ENCODE results near the gene RAB1A.

The RAB1A gene

DNA sequence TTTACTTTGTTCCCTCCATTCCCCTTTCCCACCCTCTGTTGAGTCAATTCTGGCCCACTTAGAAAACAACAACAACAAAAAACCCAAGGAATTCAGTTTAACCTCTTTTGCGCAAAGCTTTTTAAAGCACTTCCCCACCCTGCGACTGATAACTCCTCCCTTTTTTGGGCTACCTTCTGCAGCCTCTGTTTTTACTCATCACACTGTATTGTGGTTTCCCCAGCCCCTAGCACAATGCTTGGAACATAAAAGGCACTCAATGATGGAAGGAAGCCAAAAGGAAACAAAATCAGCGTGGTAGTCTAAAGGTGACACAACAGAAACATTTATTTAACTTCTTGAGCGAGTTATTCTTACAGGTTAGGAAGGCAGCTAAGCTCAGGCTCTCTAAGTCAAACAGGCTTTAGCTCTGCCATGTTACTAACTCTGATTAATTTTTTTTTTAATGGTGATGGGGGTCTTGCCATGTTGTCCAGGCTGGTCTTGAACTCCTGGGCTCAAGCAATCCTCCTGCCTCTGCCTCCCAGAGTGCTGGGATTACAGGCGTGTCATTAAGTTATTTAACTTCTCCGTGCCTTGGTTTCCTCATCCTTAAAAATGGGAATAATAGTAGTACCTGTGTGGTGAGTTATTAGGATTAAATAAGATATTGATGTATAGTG is 72.4 kb downstream of the RAB1A start:
- FAIRE-seq: no peak

- FAIRE-seq: no peak
Observed at GRCh38 chr2:65057054-65057375, 72.9 kb downstream of the RAB1A start.

DNA sequence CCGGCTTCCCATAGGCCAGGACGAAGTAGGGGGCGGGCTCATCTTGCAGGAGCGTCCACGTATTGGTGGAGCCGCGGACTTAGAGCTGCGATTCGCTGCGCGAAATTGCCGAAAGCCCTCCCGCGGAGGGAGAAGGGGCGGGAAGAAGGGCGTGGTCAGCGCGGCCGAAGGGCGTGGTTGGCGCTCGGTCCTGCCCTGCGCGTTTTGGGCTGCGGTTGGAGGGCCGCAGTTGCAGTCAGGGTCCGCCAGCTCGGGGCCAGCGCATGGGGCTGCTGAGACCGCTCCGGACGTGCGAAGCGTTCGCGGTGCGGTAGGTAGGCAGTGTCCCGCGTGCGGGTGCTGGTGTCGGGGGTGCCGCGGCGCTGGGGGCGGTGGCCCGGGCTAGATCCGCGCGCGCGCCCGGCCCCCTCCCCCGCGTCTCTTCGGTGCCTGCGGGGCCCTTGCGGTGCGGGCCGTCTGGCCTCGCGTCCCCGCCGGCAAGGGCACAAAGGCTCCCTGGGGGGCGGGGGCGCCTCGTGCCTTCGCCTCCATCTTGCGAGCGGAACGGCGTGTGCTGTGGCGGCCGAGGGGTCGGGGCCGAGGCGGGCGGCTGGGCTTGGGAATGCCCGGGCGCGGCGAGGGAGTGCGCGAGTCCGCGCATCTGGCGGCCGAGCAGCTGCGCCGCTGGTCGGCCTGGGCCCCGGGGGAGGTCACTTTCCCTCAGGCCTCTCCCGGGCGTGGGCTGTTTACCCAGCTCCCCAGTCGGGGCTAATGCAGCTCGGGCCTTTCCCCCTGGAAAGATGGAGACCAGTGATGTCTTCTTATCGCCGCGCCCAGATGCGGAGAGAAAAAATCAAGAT is 73.5 kb downstream of the RAB1A start, which contains the start of gene CEP68:
CEP68 (plus strand) TSS at position 202 of the 839 bp plus-strand sequence. CDS start 13,029 bp downstream, outside the sequence.
- peak; percentile 38 for FAIRE-seq

GRCh38 chr2:65055422-65056214 is 74.3 kb downstream of the RAB1A start:
- FAIRE-seq: no peak

DNA sequence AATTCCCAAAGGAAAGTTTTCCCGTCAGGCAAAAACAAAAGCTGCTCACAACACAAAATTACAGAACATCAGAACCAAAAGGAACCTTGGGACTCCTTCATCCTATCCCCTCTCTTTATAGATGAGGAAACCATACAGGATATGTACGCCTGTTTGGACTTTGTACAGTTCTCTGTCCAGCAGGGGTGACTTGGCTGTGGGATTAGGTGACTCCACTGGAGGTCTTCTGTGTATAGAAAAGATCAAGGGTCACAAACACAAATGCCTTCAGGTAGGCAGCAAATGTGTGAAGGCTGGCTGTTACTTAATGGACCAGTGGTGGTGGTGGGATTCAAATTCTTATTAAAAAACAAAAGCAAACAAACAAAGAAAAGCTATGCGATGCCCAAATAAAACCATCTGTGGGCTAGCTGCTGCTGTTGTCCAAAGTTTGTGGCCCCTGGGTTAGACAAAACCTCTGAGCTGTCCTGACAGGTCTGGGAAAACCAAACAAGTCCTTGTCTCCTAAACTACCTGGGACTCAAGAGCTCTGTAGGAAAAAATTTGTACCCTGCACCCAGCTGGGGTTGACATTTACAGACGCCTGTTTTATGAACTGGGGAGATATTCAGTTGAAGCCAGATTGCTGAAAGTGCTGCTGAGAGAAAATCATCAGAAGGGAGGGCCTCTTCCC is 75.0 kb downstream of the RAB1A start:
- FAIRE-seq: no peak

- FAIRE-seq: no peak
Observed at GRCh38 chr2:65053199-65053598, 76.7 kb downstream of the RAB1A start.

DNA sequence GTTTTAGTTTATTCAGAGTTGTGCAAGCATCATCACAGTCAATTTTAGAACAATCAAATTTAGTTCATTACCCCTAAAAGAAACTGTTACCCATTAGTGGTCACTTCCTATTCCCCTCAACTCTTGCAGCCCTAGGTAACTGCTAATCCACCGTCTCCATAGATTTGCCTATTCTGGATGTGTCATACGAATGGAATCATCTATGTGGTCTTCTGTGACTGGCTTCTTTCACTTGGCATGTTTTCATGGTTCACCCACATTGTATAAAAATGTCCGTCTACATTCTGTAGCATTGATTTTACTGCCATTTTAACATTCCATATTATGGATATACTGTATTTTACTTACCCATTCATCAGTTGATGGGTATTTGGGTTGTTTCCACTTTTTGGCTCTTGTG is 79.0 kb downstream of the RAB1A start:
- no peak for FAIRE-seq

- no peak for FAIRE-seq
Observed at GRCh38 chr2:65049010-65049639, 80.8 kb downstream of the RAB1A start.

DNA sequence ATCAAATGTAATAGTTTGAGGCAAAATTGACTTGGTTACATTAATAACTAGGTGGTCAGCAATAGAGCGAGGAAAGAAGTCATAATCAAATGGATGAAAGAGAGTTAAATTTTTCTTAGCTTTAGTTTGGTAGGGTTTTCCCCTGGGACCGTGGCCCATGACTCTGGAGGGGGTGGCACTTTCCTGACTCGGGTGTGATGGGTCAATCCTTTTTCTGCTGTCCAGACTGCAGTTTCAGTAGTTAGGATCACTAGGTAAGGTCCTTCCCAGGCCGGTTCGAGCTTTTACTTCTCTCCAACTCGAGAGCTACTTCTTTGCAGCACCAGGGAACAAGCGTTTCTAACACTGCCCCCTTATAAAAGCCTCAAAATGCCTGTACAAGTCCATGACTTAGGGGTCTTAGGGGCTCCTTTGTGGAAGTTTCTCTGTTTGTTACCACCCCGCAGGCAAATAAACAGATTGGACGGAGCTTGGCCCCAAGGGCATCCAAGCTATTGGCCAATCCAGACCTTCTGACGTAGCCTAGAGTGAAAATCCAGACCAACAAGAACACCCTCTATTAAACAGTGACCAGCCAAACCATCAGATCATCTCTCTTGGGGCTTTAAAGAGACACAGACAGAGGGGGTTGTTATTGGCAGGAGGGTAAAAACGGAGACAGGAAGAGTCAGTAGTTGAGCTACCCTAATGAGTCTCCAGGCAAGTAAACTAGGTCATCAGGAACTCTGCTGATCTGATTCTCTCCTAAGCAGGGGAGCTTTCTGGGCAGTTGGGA is 83.1 kb downstream of the RAB1A start:
- FAIRE-seq: no peak

DNA sequence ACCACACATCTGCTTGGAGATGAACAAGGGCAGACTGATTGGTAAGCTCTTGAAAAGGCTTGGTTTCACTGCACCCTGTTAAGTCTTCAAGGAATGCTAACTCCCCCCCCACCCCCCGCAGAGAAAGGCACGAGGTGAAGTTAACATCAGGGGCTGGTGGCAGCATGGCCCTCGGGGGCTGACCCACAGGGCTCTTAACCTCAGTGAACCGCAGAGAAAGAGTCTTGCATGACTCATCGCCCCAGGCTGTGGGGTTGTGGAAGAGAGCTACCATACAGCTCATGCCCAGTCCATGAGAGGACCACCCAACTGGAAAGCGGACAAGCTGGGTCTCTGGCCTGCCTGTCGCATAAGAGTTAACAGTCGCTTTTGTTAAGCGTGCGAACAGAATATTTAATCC is 84.3 kb downstream of the RAB1A start:
- FAIRE-seq: no peak

DNA sequence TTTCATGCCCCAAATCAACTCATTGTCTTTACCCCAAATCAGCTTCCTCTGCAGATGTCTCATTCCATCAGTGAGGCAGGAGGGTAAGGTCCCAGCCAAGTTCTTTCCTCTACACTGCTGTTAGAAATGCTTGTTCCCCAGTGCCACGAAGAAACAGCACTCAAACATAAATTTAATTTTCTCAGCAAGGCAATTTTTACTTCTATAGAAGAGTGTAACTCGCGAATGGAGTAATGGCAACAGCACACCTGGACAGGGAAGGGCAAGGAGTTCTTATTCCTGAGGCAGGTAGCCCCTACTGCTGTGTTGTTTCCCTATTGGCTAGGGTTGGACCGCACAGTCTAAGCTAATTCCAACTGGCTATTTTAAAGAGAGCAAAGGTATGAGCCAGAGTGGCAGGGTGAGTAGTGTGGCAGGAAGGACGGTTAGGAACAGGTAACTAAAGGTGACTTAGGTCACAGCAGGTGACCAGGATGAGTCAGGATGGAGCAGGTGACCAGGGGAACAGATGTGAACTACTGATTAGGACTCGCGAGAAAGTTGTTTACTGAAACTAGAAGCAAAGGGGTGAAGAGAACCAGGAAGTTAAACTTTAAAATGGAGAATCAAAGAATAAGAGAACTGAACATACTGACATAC is 85.7 kb downstream of the RAB1A start:
- no peak for FAIRE-seq

DNA sequence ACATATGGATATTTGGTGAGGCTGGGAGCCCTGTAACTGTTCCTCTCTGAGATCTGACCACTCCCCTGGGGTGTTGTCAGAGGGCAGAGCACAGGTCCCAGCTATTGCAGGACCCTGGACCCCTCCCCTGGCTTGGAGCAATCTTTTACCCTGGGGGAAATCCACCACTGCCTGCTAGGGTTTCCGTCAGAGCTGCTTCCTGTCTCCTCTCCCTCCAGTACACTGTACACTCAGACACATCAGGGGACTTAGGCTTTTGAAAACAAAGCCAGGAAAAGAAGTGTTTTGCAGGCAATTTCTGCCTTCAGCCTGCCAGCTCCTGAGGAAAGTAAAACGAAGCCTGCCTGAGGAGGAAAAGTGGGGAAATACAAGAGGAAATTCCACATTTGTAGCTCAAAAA is 86.9 kb downstream of the RAB1A start:
- no peak for FAIRE-seq

DNA sequence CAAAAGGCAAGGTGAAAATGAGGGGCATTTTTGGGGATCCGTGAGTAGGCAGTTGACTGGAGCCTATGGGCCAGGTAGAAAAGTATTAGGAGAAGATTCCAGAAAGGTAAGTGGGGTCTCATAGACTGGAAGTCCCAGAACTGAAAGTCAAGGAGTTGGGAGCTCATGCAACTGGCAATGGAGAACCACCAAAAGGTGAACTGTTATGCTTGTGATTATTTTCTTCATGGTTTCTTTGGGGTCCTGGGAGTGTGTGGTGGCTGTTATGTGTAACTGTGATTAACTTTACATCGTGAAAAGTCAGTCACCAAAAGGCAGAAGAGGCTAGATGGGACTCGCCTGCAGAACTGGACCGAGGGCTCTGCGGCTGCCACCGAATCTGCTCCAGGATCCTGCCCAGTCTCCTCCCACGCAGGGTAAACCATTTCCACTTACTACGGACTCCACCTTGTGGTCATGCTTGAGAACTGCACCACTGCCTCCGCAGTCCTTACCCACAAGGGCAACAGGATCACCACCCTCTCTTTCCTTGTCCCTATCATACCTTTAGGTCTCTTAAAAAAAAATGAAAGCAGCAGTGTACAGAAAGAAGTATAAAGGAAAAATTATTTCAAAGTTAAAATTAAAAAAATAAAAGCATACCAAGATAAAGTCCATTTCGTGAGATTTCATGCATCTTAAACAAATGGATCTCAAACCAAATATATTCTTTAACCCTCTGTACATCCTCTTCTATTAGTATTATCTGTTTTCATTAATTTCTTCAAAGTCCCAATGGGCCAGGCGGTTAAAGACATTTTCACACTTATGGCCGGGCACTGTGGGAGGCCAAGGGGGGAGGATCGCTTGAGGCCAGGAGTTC is 89.3 kb downstream of the RAB1A start:
- no peak for FAIRE-seq

- no peak for FAIRE-seq
Observed at GRCh38 chr2:65039640-65040039, 90.3 kb downstream of the RAB1A start.

- no peak for FAIRE-seq
Observed at GRCh38 chr2:65037178-65037577, 92.7 kb downstream of the RAB1A start.
